DMS114 treated with DMSO at 0.1 percent for 48 hours (cell line): Measurements from ENCODE around the gene LAMB3.

Source experiments
- DNase-seq: peaks from one replicate; lab custom pipeline; 2025; ENCODE audit not compliant: unreplicated experiment; lab: John Stamatoyannopoulos, UW

LAMB3 gene

DNA sequence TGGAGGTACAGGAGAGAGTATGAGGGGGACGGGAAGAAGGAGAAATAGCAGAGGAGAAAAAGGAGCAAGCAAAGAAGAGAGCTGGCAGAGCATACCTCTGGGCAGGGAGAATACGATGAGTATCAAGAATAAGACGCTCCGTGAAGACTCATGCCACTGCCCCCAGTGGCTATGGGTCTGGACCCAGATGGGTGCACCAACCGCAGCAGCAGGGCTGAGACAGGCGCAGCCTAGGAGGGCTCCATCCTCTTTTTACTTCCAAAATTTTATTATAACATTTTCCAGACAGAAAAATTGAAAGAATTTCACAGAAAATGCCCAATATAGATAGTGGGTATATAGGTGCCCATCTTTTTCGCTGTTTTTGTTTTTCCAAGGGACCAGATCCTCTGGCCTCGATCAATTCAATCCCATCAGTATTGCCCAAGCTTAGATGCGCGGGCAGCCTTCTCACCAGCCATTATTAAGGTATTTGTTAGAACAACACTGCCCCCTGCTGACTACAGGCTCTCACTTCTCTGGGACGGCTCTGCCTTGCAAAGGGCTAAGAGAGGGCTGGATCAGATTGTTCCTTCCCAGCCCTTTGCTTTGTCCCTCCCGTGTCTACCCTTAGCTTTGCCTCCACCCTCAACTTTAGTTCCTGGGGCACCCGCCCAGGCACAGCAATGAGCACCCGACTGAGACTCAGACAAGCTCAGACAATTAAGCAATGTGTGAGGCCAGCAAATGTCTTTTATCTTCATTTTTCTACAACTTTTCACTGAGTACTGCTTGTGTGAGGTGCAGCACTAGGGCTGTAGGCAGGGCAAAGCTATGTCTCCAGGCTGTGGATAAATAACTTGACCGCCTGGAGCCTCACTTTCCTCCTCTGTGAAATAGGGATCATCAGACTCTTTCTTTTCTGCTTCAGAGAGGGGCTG is 86.2 kb downstream of the LAMB3 start:
- peak; percentile 69 for DNase-seq
